HEK293T (cell line): ENCODE results near the gene EPHA10.

Experiments used
- CTCF ChIA-PET: fragments of 350-600 bp; formaldehyde crosslinking; extraction: SDS; loops from one replicate; lab custom pipeline; 2021; ENCODE audit warnings: antibody characterized with exemption, inconsistent platforms; lab: Yijun Ruan, JAX
- POLR2A ChIA-PET: fragments of 350-600 bp; formaldehyde crosslinking; extraction: SDS; loops from one replicate; lab custom pipeline; 2020; ENCODE audit warnings: antibody characterized with exemption, inconsistent platforms; lab: Yijun Ruan, JAX
- DNase-seq: peaks from one replicate; pipeline ENCODE4 v3.0.0; 2012; ENCODE audit warnings: mixed read lengths; ENCODE audit errors: extremely low spot score
- ARNT ChIP-seq: fragments of 450-650 bp; IDR thresholded peaks from 2 replicates; pipeline ENCODE4 v1.6.1; 2017; ENCODE audit warnings: mild to moderate bottlenecking
- BHLHE40 ChIP-seq: fragments of 450-650 bp; IDR thresholded peaks from 2 replicates; pipeline ENCODE4 v1.6.1; 2016; ENCODE audit warnings: mild to moderate bottlenecking, moderate library complexity, borderline replicate concordance
- CTBP1 ChIP-seq: fragments of 450-650 bp; IDR thresholded peaks from 2 replicates; pipeline ENCODE4 v1.6.1; 2016; ENCODE audit warnings: borderline replicate concordance
- ELF4 ChIP-seq: fragments of 450-650 bp; IDR thresholded peaks from 2 replicates; pipeline ENCODE4 v1.6.1; 2017; ENCODE audit warnings: antibody characterized with exemption
- FOXA1 ChIP-seq: fragments of 450-650 bp; IDR thresholded peaks from 2 replicates; pipeline ENCODE4 v1.6.1; 2016; ENCODE audit warnings: mild to moderate bottlenecking
- FOXK2 ChIP-seq: fragments of 450-650 bp; IDR thresholded peaks from 2 replicates; pipeline ENCODE4 v1.6.1; 2016; ENCODE audit warnings: mild to moderate bottlenecking
- FOXM1 ChIP-seq: fragments of 450-650 bp; IDR thresholded peaks from 2 replicates; pipeline ENCODE4 v1.6.1; 2017; ENCODE audit warnings: mild to moderate bottlenecking, borderline replicate concordance
- HDGF ChIP-seq: fragments of 450-650 bp; IDR thresholded peaks from 2 replicates; pipeline ENCODE4 v1.6.1; 2017; ENCODE audit warnings: antibody characterized with exemption, borderline replicate concordance
- L3MBTL2 ChIP-seq: fragments of 450-650 bp; conservative IDR thresholded peaks from 2 replicates; pipeline ENCODE4 v1.6.1; 2016; ENCODE audit warnings: mild to moderate bottlenecking
- LEF1 ChIP-seq: fragments of 450-650 bp; IDR thresholded peaks from 2 replicates; pipeline ENCODE4 v1.6.1; 2017; ENCODE audit warnings: mild to moderate bottlenecking, borderline replicate concordance
- NFRKB ChIP-seq: fragments of 450-650 bp; IDR thresholded peaks from 2 replicates; pipeline ENCODE4 v1.6.1; 2016; ENCODE audit warnings: mild to moderate bottlenecking, moderate library complexity
- PKNOX1 ChIP-seq: fragments of 450-650 bp; IDR thresholded peaks from 2 replicates; pipeline ENCODE4 v1.6.1; 2016
- SP1 ChIP-seq: fragments of 450-650 bp; IDR thresholded peaks from 2 replicates; pipeline ENCODE4 v1.6.1; 2017
- SUZ12 ChIP-seq: fragments of 450-650 bp; IDR thresholded peaks from 2 replicates; pipeline ENCODE4 v1.6.1; 2016; ENCODE audit warnings: mild to moderate bottlenecking
- TARDBP ChIP-seq: fragments of 450-650 bp; IDR thresholded peaks from 2 replicates; pipeline ENCODE4 v1.6.1; 2016
- ZNF384 ChIP-seq: fragments of 450-650 bp; IDR thresholded peaks from 2 replicates; pipeline ENCODE4 v1.6.1; 2016

The EPHA10 gene

GRCh38 chr1:37763791-37764413, 1.0 kb downstream of the EPHA10 start:
- DNase-seq, result no peak
- TF ChIP-seq CTBP1 (no peak), FOXK2 (no peak), FOXA1 (no peak)
- ChIA-PET POLR2A (no interaction called here), CTCF (no interaction called here)

GRCh38 chr1:37762516-37762915, 2.4 kb downstream of the EPHA10 start:
- TF ChIP-seq CTBP1 (no peak), PKNOX1 (no peak), ARNT (no peak), LEF1 (no peak), SP1 (no peak), SUZ12 (no peak), FOXA1 (no peak), HDGF (no peak), NFRKB (no peak), FOXM1 (no peak), ELF4 (no peak), BHLHE40 (no peak), FOXK2 (no peak), ZNF384 (no peak), L3MBTL2 (no peak), TARDBP (no peak)
- DNase-seq, result no peak
- ChIA-PET CTCF (interaction anchor here (0.6 kb wide), 1 partner anchor 236 kb away, joined by 3 read pairs; no protein-coding TSS in a partner anchor), POLR2A (interaction anchor here (0.6 to 1.2 kb wide), 3 partner anchors 33 to 72 kb away, joined by 3 read pairs; partner anchors contain the start of genes C1orf122 and YRDC)

GRCh38 chr1:37761416-37762095, 3.4 kb downstream of the EPHA10 start:
- no peak for TF ChIP-seq ARNT
- TF ChIP-seq L3MBTL2, result no peak
- TF ChIP-seq LEF1, result no peak
- TF ChIP-seq NFRKB, result no peak
- TF ChIP-seq BHLHE40, result no peak
- TF ChIP-seq SUZ12, result no peak
- TF ChIP-seq TARDBP, result no peak
- no peak for TF ChIP-seq FOXM1
- no peak for TF ChIP-seq CTBP1
- no peak for TF ChIP-seq FOXA1
- TF ChIP-seq ZNF384, result no peak
- TF ChIP-seq PKNOX1, result no peak
- TF ChIP-seq ELF4, result no peak
- TF ChIP-seq FOXK2, result no peak
- no peak for TF ChIP-seq HDGF
- no peak for TF ChIP-seq SP1
- no peak for DNase-seq
- POLR2A ChIA-PET, result interaction anchor here (1.2 kb wide), 1 partner anchor 46 kb away, joined by 3 read pairs; the partner anchor contains the start of genes C1orf122 and YRDC
- CTCF ChIA-PET, result interaction anchor here (0.6 kb wide), 1 partner anchor 235 kb away, joined by 3 read pairs; no protein-coding TSS in a partner anchor

- ChIA-PET CTCF (no interaction called here), POLR2A (no interaction called here)
- no peak for TF ChIP-seq PKNOX1
- TF ChIP-seq FOXK2, result no peak
- TF ChIP-seq CTBP1, result no peak
- no peak for DNase-seq
These were observed 5.5 kb downstream of the EPHA10 start for GRCh38 chr1:37759451-37759850.

- DNase-seq, result no peak
- TF ChIP-seq PKNOX1, result no peak
- no peak for TF ChIP-seq FOXK2
- TF ChIP-seq TARDBP, result no peak
- TF ChIP-seq ZNF384, result no peak
- no peak for TF ChIP-seq SUZ12
- TF ChIP-seq ELF4, result no peak
- TF ChIP-seq ARNT, result no peak
- TF ChIP-seq FOXM1, result no peak
- TF ChIP-seq L3MBTL2, result no peak
- no peak for TF ChIP-seq SP1
- POLR2A ChIA-PET, result no interaction called here
- CTCF ChIA-PET, result interaction anchor here (1.2 kb wide), 1 partner anchor 13 kb away, joined by 5 read pairs; no protein-coding TSS in a partner anchor
These were observed 8.9 kb downstream of the EPHA10 start for GRCh38 chr1:37755951-37756560.
